Measurements from ENCODE around the gene OR6C2.
"Not testable (repeated sequence)": the region's sequence is repeated elsewhere in the genome, so short reads cannot be mapped to it uniquely, and the experiment has no call there.

GRCh38 chr12:55441233-55441632, 2.6 kb upstream of the OR6C2 start:
- not testable (repeated sequence) for TF ChIP-seq CTCF, POLR2A (IDR thresholded peaks at IDR 0.05)

Data from vagina (tissue), 2 donors.